Embryonic facial prominence (tissue), 1 donor: Measurements from ENCODE around the gene ADGRG1.
A peak's percentile ranks its signal among the peaks of the same experiment; 100 is the strongest.

Experiments
- DNase-seq: peaks from one replicate; pipeline ENCODE4 v3.0.0-alpha.2; 2016; ENCODE audit errors: extremely low spot score

Gene ADGRG1

DNA sequence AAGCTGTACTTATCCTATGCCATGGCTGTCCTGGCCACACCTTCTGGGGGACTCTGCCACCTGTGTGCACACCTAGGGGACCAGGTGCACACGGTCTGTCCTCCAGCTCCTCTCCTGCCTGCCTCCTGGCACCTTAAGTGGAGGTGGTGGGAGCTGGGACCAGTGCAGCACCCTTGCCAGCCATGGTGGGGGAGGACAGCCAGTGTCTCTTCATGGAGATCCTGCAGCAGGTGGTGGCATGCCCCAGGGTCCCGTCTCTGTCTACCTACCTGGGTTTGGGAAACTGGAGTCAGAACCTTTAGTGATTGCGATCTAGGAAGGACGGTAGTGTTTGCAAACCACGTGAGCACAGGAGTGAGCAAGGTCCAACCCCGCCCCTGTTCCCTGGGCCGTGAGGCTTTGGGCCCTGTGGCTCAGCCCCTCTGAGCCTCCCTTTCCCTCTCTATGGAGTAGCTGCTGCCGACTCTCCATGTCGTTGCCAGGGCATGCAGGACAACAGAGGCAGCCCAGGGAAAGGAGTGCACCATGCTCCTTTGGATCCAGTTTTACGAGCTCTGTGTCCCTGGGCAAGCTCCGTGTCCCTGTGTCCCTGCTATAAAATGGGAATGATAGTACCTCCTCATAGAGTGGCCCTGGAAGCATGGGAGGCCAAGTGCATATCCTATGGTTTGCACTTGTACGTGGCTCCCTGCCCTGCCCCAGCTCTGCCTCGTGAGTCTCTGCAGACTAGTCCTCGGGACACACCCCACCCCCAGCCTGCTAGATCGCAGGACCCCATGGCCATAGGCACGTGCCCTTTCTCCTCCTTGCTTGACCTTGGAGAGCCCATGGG lies 7.1 kb downstream of the ADGRG1 start:
- DNase-seq = no peak

DNA sequence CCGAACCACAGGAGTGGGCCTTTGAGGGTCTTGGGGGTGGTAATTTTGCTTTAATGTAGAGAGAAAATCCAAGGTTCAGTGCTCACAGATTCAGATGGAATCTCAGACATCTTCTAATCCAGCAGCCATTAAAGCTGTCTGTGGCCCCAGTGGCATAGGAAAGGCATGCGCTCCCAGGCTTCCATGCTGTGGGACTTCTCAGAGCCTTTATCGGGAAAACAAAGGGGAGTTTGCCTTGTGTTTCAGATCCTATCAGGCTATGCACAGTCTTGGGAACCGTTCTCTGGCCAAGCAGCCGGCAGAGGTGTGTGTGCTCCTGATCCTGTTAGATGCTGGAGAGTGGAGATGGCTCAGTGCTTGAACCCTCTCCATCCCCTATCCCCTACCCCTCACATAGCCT lies 7.8 kb downstream of the ADGRG1 start:
- no peak for DNase-seq

- DNase-seq = no peak
Observed at GRCh38 chr16:57637020-57637419, 8.6 kb downstream of the ADGRG1 start.

GRCh38 chr16:57637424-57637823 lies 9.0 kb downstream of the ADGRG1 start:
- DNase-seq = no peak

- DNase-seq = no peak
Observed at GRCh38 chr16:57637965-57638364, 9.5 kb downstream of the ADGRG1 start.

- no peak for DNase-seq
Observed at GRCh38 chr16:57638381-57638780, 10.0 kb downstream of the ADGRG1 start.

DNA sequence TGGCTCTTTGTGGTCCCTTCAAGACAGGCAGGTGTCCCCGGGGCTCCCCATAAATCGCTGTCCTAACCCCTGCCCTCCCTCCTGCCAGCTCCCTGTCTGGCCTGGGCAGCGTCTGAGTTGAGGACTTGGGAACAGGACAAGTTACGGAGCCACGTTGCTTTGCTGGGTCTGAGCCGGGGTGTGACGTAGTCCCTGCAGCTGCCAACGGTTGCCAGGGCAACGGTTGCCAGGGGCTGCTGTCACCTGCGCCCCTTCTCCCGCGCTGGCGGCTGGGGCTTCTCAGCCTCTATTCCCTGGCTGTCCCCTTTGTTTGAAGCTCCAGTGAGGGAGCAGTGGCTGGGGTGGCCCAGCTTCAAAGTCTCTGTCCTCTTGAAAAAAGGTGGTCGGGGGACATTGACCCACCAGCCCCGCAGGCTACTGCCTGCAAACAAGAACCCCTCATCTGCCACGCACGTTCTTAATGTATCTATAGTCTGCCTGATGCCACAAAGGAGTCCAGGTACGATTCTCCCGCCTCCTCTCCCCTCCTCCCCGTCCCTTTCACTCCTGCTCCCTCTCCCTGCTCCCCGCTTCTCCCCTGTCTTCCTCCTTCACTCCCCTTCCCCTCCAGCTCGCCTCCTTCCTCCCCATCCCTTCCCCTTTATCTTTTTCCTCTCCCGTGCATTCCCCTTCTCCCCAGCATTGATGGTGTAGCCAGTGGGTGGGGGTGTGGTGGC lies 10.9 kb downstream of the ADGRG1 start:
- peak; percentile 43 for DNase-seq

- DNase-seq = no peak
Observed at GRCh38 chr16:57640185-57640584, 11.8 kb downstream of the ADGRG1 start.

GRCh38 chr16:57640612-57641011 lies 12.2 kb downstream of the ADGRG1 start:
- no peak for DNase-seq

- DNase-seq = no peak
Observed at GRCh38 chr16:57642160-57643135, 14.0 kb downstream of the ADGRG1 start.

DNA sequence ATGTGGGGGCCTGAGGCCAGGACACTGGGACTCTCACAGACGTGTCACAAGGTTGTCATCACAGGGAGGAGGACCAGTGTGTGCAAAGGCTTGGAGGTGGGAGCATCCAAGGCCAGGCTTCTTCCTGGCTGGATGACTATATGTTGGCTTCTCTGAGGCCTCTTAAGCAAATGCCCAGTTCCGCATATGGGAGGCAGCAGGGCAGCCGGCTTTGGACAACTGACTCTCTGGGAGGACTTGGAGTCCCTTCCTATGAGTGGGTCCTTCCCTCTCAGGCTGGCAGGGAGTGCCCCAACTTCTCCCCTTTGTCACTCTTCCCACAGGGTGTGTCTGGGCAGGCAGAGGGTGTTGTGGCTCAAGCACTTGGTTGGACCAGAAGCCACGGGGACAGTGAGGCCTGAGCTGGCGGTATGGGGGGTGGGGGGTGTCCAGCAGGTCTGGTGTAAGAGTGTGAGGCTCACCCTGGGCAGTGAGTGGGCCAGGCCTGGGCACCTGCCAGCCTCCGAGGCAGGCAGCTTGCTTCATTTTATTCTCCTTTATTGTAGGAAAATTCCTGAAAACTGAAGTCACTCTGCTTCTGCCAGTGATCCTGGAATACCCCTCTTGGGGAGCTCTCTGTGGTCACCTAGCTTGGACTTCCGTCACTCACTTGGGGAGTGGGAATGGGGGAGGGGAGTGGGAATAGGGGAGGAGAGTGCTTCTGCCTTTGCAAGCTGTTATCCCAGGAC lies 14.9 kb downstream of the ADGRG1 start:
- DNase-seq = no peak

- DNase-seq = no peak
Observed at GRCh38 chr16:57643910-57644309, 15.5 kb downstream of the ADGRG1 start.

GRCh38 chr16:57644383-57645014 lies 16.1 kb downstream of the ADGRG1 start:
- DNase-seq = no peak

- DNase-seq = no peak
Observed at GRCh38 chr16:57645169-57645568, 16.7 kb downstream of the ADGRG1 start.

DNA sequence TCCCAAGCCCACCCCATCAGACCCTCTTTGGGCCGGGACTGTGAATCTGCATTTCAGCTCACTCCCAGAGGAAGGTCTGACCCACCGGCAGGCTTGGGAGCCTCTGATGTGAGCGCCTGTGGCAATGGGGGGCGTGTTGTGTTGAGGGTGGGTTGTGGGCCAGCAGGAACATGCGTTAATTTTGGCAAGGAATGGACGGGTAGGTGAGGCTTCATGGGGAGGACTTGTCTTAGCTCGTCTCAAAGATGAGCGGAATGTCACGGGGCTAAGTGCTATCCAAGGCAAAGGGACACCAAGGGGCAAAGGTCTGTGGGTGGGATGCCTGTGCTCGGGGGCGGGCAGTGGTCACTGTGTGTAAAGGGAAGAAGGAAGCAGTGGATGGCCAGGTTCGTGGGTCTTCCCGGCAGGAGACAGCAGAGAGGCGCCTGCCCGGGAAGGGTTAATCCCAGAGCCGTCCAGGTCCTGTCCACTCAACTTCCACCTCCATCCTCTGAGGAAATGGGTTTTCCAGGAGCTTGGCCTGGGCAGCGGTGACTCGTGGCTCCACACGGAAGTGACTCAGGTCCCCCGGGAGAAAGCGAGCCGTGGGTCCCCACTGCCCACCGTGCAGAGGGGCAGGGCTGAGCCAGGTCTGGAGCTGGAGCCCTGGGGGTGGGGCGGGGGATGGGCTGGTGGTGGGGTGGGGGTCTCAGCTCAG lies 17.4 kb downstream of the ADGRG1 start:
- no peak for DNase-seq

GRCh38 chr16:57646388-57647039 lies 18.1 kb downstream of the ADGRG1 start:
- no peak for DNase-seq

DNA sequence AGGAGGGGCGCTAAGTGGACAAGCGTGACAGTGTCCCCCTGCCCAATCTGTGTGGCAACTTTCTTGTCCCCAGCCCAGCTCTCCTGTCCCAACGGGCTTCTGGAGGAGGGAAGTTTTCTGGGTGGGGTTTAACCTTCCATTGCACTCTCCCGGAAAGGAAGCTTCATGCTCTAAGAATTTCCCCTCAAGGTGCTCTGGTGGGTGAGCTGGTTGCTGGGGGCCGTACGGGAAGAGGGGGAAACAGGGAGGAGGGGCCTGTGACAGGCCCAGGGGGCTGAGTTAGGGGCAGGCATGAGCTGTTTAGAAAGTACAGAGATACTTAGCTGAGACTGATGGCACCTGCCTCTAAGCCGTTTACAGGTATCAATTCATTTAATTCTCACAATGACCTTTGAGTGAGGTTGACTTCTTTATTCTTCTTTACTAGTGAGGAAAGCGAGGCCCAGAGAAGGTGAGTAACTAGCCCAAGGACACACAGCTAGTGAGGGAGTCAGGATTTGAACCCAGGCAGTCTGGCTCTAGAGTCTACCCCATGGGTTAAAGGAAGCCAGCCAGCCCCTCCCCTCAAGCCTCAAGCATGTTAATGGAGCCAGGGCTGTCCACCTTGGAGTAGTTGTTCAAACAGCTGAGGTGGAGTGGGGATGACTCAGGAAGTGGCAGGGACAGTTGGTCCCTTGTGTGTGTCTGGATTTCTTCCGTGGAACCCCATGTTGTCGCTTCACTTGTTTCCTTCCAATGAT lies 18.9 kb downstream of the ADGRG1 start:
- DNase-seq = no peak

GRCh38 chr16:57648125-57648524 lies 19.7 kb downstream of the ADGRG1 start:
- no peak for DNase-seq
